Left kidney (tissue), 1 donor: ENCODE measurements around the gene SYNPO2. TPM values are rescaled to one million over a fixed set of nuclear protein-coding genes. Genes with fewer than 3 reads are reported as not detected.

Source experiments
- polyA plus RNA-seq: library from polyadenylated mRNA; unstranded; fragments of 120-200 nt; gene quantifications from one replicate; pipeline ENCODE4 v1.2.1, GENCODE V29; 2013; ENCODE audit not compliant: insufficient read length

Gene SYNPO2
- polyA plus RNA-seq, 1 donor, result 14.3 TPM

Other genes starting within 250 kb of the SYNPO2 start
- gene METTL14, start 203.5 kb upstream of the SYNPO2 start, polyA plus RNA-seq, result 64.5 TPM
- gene SEC24D, start 52.7 kb upstream of the SYNPO2 start, polyA plus RNA-seq, result 44.3 TPM
- gene MYOZ2, start 247.0 kb downstream of the SYNPO2 start, polyA plus RNA-seq, result 0.45 TPM